HG02852 (cell line): Measurements from ENCODE around the gene NUAK1.

Experiments
- ATAC-seq: cut with Tn5 transposase; IDR thresholded peaks from one replicate; pipeline ENCODE4 v1.9.1; 2021; ENCODE audit warnings: mild to moderate bottlenecking, moderate library complexity; ENCODE audit not compliant: unreplicated experiment

The NUAK1 gene

DNA sequence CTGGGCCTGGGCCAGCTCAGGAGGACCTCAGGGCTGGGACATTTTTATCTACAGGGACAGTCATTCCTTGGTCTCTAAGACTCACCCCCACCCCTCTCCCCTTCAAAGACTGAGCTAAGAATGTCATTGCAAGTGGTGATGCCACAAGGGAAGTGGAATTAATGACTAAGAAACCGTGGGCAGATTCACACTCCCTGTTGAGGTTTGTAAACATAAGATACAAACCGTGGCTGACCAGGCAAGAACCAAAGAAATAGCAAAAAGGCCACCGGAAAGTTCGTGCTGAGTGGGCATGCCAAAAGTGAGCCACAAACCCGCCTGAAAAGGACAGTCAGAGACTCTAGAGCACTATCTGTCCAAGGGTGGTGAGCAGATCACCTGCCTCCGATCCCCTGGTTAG, 25.7 kb downstream of the NUAK1 start:
- ATAC-seq, result peak; percentile 43

DNA sequence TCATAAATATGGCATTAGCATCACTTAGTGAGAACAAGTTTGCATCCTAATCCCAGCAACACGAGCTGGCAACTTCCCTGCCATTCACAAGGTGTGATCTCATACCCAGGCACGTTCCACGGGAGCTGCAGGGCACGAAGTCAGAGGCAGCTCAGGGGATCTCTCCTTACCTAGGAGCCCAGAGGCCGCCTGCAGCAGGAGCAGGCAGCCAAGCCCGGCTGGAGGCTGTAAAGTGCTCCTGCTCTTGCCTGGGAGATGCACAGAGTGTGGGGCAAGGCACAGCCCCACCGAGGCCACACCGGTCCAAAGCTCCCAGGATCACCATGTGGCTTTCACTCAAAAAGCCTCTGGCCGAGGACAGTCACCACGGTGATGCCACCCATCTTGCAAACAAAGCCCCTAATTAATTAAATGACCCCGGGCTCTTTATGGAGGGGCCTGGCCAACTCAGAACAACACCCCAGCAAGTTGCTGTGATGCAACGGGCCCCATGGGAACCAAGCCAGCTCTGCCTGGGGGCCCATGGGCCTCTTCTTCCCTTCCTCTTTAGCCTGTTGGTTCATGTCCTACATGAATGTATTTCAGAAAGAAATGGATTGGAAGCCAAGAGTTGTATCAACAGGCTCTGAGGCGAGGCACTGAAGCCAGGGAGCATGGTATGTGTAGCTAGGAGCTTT, 26.5 kb downstream of the NUAK1 start:
- ATAC-seq, result no peak

DNA sequence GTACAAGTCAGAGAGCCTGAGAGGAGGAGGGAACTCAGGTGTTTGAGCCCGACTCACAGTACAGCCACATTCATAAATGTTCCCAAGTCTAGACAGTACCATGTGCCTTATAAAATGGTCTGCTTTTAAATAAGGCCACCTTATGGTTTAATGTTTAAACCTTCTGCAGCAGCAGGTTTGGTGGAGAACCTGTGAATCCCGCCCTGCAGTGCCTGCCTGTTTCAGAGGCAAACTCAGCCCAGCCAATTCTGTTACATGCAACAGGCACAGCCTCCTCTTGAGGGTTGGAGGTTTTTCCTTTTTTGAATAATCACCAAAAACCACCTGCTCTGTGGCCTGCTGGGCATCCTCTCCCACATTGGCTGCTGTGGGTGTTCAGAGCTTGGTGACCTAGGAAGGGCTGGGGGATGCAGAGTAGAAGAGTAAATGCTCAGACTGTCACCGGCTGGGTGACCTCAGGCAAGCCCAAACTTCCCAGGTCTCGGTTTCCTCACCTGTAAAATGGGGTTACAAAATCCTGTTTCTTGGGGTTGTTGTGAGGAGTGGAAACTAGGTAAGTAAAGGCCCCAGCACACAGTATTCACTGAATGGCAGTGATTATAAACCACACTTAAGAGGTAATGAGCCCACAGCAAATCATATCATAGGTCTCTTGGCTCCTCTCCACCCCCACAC, 28.0 kb downstream of the NUAK1 start:
- no peak for ATAC-seq

DNA sequence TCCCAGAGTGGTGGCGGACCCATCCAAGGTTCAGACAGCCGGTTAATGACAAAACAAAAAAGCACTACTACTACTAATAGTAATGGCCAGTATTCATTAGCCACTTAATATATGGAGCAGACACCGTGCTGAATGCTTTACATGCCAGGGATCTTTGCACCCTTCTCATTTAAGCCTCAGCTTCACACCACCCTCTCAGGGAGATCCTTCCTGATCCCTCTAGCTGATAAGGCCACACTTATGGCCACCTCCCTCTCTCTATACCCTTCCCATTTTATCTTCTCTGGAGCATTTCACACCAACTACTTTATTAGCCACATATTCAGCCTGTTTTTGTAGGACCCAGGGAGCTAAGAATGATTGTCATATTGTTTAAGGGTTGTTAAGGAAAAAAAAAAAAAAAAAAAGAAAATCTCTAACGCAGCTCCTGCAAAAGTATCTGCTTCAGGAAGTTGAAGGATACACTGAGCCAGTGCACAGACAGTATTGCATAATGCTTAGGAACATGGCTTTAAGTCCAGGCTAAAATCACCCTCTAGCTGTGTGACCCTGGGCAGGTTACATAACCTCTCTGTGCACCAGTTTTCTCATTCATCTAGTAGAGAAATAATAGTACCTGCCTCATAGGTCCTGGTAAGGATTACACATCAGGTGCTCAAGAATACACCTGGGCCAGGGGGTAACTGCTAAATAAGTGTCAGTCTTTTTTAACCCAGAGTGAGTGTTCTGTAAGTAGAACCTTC, 29.4 kb downstream of the NUAK1 start:
- no peak for ATAC-seq

DNA sequence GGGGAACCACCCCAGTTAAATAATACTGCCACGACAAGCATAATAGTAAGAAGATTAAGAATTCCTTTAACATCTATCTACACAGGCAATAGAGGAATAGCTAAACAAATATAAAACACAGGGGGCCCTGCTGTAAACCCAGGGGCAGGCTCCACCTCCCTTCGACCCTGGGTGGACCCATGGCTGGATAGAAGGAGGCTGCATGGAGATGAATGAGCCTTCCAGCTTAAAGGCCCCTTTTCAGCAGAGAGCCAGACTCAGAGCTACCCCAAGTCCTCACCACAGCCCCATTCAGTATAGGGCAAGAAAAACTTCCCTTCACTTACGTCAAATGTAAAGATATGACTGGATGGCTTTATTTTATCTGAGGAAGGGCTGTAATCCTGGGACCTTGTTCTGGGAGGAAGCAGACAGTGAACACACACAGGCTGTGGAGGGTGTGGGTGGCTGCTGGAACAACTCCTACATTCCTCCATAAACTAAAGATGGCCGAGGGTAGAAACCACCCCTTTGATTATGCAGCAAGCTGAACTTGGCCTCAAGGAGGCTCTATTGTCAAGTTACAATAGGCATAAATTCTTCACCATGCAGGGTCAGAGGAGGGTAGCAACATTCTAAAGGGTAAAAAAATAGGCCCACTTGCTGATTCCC, 30.4 kb downstream of the NUAK1 start:
- ATAC-seq, result no peak

DNA sequence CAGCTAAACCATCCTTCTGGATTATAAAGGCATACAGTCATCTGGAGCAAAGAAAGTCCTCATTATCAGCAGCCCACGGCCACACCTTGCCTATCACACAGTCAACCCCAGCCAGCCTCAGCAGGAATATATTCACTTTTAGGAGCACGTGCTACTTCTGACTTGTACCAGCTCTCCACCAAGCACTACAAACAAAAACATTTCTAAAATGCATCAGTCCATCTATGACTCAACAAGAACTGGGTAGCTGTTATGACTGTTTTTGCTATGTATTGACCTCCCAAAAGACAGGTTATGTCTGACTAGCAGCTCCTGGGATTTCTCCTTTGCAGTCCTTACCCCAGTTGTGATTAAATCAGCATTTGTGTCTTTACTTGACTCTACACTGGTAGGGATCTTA, 31.2 kb downstream of the NUAK1 start:
- no peak for ATAC-seq

DNA sequence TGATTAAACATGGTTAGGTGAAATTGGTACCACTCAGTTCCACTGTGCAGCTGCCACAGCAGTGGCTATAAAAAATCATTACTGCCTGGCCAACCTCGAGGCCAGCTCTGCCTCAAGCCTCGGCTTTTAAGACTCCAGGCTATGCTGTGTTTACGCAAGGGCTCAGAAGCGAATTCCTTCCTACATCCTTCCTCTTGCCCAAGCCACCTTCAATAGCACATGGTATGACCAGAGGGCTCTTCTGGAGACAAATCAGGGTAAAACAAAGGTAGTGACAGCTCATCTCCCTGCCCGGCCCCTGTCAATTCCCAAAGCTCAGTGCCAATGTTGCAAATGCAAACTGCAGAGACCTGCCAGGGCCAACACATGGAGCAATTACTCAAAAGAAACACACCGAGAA, 31.9 kb downstream of the NUAK1 start:
- no peak for ATAC-seq

DNA sequence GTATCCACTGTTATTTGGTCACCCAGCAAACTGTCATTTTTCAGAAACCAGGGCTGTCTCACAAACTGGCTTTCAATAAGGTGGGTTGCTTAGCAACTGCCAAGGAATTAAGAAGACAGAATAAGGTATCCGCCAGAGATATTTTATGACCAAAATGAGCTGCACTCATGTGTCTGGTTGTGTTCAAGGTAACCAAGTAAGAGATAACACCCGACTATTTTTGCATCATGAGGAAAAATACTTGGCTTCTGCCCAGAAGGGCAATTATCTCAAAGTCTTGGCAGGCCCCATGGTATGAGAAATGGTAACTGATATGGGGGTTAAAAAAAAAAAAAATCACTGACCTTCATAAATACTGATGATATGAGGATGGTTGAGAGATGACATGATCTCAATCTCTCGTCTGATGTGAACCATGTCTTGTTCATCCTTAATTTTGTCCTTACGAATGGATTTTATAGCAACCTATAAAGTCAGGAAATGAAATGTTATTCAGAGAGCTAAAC, 32.6 kb downstream of the NUAK1 start:
- ATAC-seq, result no peak

DNA sequence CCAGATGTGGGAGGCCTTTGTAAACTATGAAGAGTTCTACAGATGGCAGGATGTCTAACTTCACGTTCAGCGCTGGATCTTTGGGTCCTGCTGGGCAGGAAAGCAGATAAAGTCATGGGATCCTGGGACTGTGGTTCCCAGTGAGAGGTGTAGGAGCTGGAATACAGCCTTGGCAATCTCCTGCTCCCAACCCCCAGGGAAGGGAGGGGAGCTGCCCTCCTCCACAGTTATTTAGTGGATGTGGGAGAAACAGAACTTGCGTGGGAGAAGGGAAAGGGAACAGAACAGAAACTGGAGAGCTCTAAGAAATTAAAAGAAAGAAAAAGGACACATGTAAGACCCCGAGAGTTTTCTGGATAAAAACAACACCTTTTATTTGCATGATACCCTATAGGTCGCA, 37.0 kb downstream of the NUAK1 start:
- ATAC-seq, result no peak

DNA sequence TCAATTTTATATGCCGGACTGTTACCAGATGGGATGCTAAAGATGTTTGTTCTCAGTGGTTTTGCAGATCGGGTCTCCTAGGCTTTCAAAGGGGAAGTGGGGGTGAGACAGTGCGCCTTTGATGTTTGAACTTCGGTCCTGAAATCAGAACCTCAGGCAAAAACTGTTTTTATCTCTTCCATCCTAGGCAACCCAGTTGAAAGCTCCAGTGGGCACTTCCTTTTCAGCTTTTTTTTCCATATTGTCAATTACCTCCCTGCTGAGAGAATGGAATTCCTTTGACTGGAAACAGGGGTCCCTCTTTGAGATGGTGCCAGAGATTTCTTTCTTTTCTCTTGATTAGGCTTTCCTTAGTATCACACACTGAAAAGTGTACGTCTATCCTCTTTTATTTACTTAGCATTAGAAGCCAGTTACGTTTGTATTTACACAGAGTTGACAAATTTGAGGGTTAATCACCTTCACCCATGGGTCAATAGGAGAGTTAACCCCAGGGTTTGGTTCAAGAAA, 40.0 kb downstream of the NUAK1 start:
- ATAC-seq, result no peak

DNA sequence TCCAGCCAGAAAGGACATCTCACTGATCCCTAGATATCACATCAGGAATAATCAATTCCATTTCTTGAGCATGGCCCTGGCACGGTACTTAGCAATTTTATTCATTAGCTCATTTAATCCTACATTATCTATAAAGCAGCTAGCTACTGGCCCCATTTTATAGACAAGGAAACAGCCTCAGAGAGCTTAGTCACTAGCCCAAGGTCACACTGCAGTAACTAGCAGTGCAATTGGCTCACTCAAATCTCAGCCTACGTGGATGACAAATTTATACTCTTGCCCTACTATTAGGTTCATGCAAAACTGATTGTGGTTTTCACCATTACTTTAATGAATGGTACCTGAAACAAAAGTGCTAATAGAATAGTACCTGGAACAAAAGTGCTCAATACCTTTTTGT, 41.7 kb downstream of the NUAK1 start:
- no peak for ATAC-seq

DNA sequence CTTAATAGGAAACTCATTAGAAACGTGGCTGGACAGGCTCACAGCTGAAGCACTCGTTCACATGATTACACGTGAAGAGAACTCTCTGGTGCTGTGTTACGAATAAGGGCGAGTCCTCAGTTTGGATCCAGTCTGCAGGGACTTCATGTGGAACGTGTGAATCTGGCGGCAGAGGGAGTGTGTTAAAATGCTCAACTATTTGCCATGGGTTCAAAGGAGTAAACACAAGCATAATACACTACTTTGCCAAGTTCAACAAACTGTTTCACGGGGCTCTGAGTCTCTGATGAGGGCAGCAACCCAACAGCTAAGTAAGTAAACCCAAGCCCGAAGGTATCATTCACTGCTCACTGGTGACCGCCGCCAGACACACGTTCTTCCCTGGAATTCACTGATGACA, 42.4 kb downstream of the NUAK1 start:
- no peak for ATAC-seq

DNA sequence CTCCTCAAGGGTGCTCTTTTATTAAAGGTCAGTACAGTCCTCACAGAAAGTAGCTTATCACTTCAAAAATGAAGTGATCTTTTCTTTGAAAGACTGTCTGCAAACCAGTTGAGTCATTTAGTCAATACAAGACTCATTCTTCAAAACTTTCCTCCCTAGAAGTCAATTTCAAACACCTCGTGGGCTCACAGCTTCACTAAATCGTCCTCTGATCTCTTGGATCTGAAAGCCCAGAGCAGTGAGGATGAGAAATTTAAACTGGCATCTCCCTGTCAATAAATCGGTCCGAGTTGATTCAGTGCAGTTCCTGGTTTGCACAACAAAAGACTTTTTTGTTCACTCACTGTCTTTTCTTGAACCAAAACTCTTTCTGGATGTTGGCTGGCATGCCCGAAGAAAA, 44.5 kb downstream of the NUAK1 start:
- no peak for ATAC-seq

DNA sequence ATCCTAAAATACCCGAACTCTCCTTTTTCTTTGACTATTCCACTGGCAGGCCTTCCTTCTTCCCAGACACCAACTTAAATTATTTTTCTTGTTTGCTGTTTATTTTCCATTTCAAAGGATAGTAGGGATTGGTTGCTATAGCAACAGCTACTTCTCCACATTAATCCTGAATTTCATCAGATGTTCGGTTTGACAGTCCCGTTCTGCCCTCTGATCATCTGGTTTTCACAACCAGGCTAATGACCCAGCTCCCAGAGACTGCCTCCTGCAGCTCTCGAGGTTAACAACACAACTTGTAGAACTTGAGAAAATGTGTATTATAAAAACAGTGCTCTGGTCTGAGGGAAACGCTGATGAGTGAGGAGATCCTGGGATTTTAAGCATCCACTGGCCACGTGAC, 45.5 kb downstream of the NUAK1 start:
- ATAC-seq, result no peak

DNA sequence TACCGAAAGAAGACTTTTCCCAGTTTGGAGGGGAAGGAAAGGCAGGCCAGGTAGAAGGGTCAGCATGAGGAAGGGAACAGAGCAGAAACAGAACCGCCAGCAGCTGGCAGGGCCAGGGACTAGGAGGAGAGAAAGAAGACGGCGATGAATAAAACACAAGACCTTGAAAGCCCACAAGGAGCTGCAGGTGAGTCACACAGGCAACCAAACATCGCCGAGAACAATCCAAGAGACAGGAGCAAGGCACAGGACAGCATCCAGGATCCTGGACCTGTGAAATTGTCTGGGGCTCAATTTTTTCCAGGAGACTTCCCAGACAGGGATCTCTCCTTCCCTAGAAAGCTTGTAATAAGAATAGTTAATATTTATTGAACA, 47.3 kb downstream of the NUAK1 start:
- ATAC-seq, result no peak

DNA sequence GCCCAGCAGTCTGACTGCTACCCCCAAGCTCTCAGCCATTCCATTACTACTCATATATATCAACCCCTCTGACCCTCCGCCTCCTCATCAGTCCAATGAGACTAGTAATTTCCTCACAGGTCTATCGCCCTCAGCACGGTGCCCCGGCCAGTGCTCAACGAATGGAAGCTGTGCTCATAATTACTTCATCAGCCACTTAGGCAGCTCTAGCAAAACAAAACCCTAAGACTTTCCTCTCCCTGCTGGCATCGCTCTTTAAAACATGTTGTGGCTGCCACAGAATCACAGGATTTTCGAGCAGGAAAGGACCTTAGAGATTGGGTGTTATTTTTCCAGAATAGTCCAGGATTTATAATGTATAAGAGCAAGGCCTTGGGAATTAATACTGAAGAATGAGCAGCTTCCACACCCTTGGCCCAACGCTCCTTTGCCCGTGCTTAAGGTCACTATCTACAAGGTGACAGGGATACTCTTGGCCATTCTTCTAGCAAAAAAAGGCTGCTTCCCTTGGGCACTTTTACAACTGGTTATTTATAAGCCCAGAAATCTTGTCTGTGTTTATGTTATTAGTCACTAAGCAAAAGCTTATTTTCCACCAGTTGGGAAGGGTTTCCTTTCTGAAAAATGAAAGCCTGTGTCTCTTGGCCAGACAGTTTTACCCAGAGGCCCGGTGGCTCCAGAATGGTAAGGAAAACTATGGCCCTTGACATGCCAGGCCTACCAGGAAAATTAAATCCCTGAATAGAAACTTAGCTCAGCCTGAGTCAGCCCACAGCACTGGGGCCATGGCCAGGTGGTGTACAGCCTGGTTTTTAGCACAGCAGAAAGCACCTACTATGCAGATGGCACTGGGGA, 47.9 kb downstream of the NUAK1 start:
- ATAC-seq, result no peak

DNA sequence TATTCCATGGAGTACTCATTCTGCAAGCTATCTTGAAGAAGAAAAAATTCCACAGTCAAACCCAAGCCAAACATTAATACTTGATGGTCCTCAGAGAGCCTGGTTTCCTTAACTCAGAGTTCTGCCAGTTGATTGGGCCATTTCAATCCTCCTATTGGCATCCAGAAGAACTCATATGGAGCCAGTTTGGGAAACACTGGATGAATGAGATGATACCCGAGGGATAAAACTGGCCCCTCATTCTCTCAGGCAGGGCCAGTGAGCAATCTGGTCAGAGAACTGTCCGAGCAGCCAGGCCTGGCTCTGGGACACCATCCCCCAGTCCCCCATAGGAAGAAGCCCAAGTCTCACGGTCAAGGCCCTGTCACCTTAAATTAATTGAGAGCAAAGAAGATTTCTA, 48.8 kb downstream of the NUAK1 start:
- no peak for ATAC-seq

DNA sequence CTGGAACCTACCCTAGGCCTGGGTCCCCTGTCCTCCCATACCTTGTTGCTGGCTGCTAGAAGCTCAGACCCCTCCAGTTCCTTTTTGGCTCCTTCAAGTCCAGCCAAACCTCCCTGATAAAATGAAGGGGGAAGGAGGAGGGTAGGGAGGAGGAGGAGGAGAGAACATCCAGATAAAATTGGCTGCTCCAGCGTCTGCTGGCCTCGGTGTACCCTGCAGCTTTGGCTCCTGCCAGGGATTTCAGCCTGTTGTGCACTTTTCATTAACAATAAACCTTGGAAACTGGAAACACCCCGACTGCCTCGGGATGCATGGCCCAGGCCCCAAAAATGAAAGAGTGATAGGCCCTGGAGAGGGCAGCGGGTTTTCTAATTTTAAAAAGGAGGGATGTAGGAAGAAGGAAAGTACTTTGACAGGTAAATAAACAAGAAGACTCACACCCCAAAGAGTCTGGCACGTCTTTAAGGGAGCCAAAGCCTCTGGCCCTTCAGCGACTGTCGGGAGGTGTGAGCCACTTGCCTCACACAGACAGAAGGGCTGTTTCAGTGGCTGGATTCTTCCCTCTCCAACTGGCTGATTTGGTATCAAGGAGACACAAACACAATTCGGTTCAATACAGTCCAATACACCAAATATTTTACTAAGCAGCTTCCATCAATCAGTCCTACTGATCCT, 49.8 kb downstream of the NUAK1 start:
- ATAC-seq, result no peak

DNA sequence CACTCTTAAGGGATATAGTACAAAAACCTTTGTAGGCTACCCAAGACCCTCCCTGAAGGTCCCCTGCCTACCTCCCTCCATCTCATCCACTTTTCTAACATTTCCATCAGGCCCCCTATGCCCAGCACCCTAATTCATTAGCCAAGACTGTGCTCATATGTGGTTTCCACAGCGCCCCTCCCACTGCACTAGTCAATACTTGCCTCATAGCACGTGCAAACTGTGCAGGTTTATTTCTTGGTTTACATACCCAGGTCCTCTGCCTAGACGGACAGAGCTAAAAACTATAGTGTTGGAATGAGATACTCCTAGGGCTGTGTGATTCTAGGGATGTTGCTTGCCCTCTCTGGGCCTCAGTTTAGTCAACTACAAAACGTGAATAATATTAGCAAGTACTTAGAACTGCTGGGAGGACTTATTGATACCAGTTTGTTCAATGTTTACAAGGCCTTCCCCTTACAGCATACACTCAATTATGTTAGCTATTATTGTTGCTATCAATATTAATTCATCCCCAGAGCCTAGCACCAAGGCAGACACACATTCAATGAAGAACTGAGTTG, 50.4 kb downstream of the NUAK1 start:
- ATAC-seq, result no peak

DNA sequence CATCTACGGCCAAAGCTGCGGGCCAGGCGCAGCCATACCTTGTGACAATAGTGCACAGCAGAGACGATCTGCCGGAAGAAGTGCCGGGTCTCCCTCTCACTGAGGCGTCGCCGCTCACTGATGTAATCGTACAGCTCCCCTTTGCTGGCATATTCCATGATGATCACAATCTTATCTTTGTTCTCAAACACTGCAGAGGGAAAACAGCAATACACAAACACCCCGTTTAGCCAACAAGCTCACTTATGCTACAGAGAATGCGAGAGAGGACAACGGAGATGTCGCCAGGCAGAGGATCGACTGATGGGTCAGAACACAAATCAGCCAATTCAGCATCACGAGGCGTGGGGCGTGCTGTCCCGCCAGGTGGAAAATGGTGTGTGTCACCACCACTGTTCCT, 52.1 kb downstream of the NUAK1 start:
- no peak for ATAC-seq
